SH-SY5Y (cell line): Measurements from ENCODE around the gene SLC25A51.

ENCODE experiments used
- GATA2 ChIP-seq: IDR thresholded peaks from 2 replicates; pipeline ENCODE4 v1.6.1; 2011; ENCODE audit warnings: mild to moderate bottlenecking, low read depth, low read length
- GATA3 ChIP-seq: IDR thresholded peaks from 2 replicates; pipeline ENCODE4 v1.6.1; 2011; ENCODE audit warnings: low read depth, mild to moderate bottlenecking, low read length, moderate library complexity

GRCh38 chr9:37905131-37905505, 1.2 kb upstream of the SLC25A51 start:
- TF ChIP-seq GATA3 (no peak), GATA2 (no peak)
